NCI-H1048 (cell line): ENCODE results near the gene RAB5IF.
"Not testable (repeated sequence)": the region's sequence is repeated elsewhere in the genome, so short reads cannot be mapped to it uniquely, and the experiment has no call there.

ENCODE experiments used
- DNase-seq: peaks from one replicate; lab custom pipeline; 2025; lab: John Stamatoyannopoulos, UW

The RAB5IF gene, protein sequence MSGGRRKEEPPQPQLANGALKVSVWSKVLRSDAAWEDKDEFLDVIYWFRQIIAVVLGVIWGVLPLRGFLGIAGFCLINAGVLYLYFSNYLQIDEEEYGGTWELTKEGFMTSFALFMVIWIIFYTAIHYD

DNA sequence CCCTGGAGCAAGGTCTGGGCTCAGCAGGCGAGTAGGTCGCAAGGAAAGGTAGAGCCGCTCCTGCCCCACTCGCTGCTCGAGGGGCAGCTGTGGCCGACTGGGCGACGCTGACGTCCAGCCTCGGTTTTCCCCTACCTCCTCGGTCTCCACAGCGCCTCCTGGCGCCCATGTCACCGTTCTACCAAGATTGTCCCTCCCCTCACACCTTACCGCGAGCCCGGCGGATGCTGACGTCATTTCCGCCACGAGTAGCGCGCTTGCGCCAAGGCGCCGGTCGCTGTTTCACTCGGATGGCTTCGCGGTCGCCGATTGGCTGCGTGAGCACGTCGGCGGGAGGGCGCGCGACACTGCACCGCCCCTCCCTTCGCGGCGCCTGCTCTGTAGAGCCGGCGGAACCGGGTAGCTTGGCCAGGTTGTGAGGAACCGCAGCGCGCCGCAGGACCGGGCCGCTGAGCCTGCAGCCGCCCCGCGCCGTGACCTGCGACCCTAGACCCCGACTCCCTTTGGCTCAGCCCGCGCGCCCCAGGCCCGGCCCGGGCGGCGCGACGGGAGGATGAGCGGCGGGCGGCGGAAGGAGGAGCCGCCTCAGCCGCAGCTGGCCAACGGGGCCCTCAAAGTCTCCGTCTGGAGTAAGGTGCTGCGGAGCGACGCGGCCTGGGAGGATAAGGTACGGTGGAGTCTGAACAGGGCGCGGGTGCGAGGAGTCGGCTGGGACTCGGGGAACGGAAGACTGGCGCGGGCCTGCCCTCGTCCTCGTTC is at the start of gene RAB5IF:
Gene RAB5IF, plus strand, starts transcription at position 381 of the 759 bp plus-strand sequence. Its CDS starts 173 bp downstream, at position 554.
- DNase-seq: peak; percentile 90

DNA sequence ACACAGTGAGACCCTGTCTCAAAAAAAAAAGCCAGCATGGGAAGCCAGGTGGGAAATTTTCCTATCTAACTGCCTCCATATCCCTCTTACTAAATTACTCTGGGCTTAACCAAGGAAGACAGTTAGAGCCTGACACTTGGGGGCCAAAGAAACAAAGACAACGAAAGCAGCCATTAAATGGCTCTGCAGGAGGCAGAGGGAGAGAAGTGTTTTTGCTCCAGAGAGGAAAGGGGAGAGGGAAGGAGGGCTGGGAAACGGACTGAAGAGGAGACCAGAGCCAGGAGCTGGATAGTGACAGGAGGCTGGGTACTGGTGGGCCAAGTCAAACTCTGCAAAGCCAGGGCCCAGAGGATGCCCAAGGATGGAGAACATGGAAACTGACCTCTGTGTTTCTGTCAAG is 42.9 kb upstream of the RAB5IF start:
- no peak for DNase-seq

DNA sequence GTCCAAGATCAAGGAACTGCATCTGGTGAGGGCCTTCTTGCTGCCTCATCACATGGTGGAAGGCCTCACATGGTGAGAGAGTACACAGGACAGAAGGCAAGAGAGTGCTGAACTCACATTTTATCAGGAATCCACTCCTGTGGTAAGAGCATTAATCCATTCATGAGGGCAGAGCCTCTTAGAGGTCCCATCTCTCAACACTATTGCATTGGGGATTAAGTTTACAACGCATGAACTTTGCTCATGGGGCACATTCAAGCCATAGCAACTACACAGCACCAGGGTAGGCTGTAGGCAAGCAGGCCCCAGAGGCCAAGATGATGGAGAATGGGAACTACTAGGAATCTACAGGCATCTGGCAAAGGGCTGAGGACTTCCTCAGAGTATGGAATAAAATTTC is 42.2 kb upstream of the RAB5IF start:
- no peak for DNase-seq

DNA sequence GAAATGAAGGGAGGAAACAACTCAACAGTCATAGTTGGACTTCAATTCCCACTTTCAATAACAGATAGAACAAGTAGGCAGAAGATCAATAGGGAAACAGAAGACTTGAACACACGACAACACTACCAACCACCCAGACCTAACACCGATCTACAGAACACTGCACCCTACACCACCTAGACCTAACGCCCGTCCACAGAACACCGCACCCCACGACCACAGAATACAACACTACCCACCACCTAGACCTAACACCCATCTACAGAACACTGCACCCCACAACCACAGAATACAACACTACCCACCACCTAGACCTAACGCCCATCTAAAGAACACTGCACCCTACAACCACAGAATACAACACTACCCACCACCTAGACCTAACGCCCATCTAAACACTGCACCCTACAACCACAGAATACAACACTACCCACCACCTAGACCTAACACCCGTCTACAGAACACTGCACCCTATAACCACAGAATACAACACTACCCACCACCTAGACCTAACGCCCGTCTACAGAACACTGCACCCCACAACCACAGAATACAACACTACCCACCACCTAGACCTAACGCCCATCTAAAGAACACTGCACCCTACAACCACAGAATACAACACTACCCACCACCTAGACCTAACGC is 41.4 kb upstream of the RAB5IF start:
- DNase-seq: not testable (repeated sequence)

DNA sequence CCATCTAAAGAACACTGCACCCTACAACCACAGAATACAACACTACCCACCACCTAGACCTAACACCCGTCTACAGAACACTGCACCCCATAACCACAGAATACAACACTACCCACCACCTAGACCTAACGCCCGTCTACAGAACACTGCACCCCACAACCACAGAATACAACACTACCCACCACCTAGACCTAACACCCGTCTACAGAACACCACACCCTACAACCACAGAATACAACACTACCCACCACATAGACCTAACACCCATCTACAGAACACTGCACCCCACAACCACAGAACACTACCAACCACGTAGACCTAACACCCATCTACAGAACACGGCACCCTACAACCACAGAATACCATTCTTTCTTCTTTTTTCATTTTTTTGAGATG is 40.9 kb upstream of the RAB5IF start:
- DNase-seq: not testable (repeated sequence)

DNA sequence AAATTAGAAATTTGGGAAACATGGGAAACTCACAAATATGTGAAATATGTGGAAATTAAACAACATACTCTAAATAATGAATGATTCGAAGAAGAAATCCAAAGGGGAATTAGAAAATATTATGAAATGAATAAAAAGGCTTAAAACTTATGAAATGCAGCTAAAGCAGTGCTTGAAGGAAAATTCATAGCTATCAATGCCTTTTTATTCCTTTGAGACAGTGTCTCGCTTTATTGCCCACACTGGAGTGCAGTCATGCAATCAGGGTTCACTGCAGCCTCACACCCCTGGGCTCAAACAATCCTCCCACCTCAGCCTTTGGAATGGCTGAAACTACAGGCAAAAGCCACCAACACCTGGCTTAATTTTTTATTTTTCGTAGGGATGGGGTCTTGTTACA is 40.1 kb upstream of the RAB5IF start:
- DNase-seq: no peak

DNA sequence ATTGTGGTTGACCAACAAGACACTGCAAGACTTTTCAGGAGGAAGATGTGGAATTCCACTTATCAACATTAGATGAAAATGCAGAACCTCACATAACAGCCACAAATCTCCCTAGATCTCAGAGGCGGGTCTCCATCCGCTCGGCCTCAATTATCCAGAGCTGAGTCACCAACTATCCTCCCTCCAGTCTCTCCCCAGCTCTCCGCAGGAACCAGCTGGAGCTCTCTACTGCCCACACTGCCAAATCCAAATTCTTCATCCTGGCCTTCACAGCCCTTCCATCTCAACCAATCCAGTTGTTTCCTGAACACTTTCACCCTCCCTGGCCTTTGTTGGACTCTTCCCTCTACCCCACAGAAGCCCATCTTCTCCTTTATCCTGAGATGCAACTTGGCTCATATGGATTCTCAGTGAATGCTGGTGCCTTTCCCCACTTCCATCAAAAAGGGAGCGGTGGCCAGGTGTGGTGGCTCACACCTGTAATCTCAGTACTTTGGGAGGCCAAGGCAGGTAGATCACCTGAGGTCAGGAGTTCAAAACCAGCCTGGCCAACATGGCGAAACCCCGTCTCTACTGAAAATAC is 35.6 kb upstream of the RAB5IF start:
- no peak for DNase-seq

DNA sequence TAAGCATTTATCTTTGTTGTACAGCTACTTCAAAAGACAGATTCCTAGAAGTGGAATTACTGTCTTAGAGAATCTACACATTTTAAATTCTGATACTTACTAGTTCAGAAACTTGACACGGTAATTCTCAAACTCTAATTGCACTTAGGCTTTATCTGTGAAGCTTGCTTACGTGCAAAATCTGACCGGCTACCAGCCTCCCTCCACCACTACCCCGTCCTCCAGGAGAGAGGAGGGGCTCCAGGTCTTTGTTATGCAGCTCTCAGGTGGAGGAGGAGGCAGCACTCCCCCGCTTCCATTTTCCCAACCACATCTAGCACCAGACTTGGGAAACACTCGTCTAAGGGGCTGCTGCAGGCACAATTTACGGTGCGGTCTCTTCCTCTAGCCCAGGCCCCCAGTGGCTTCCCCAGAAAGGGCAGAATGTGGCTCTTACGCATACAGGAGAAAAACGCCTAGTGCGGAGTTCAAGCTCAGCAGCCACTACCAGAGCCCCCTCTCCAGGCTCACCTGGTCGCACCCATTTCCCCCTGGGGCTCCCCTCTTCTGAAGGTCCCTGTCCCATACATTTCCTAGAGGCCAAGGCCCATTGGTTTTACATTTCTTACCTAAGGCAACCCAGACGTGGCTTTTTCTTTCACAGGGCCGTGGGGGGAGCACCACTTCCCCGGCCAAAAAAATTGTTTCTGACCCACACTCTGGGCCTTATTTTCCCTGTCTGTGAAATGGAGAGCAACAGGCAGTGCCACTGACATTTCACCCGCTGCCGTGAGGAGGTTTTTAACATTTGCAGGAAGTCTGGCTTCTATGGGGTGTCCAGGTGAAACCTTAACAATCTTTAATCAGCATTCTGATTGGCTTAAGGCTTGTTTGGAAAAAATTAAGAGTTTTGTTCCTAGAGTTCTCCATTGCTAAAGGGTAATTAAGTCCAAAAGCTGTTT is 33.7 kb upstream of the RAB5IF start:
- DNase-seq: no peak

DNA sequence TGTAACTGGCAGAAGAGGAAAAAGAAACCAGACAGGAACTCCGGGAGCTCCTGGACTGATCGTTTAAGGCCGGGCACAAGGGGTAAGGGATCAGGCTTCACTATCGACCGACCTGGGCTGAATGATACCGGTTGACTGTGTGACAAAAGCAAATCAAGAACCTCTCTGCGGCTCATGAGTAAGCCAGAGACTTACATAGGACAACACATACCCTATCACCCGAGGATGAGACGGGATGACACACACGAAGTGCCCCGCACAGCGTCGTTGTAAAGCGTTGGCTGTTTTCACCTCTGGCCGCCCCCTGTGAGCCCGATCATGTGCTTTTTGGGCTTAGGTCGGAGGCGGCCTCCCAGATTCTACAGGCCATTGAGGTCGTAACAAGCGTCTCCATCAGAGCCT is 32.9 kb upstream of the RAB5IF start:
- DNase-seq: no peak

DNA sequence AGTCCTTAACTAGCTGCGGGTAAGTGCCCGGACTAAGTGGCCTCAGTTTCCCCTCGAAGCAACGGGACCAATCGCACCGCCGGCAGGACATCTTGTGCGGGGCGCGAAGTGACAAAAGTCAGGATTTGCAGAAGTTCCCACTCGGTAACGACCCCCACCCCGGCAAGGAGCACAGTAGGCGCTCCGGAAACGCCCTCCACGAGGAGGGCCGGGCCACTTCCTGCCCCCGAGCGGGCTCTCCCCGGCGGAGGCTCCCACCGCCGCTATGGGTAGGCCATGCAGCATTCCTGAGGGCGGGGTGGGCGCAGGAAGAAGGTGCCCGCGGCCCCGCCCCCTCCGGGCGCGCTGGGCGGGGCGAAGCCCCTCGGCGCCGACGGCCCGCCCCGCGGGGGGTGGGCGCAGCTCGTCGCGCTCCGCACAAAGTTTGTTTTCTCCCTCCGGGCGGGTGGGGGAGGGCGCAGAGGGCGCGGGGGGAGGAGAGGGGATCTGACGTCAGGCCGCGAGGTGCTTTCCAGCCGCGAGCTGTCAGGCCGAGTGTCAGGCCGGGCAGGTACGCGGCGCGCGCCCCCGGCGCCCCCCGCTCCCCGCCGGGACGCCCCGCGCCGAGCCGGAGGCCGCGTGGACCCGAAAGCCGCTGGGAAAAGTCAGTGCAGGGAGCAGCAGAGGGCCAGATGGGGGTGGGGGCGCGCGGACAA is 32.3 kb upstream of the RAB5IF start, which contains the start of gene TGIF2:
Gene TGIF2, plus strand, starts transcription at position 495 of the 695 bp plus-strand sequence. CDS start 5,178 bp downstream, outside the sequence.
- DNase-seq: peak; percentile 33

DNA sequence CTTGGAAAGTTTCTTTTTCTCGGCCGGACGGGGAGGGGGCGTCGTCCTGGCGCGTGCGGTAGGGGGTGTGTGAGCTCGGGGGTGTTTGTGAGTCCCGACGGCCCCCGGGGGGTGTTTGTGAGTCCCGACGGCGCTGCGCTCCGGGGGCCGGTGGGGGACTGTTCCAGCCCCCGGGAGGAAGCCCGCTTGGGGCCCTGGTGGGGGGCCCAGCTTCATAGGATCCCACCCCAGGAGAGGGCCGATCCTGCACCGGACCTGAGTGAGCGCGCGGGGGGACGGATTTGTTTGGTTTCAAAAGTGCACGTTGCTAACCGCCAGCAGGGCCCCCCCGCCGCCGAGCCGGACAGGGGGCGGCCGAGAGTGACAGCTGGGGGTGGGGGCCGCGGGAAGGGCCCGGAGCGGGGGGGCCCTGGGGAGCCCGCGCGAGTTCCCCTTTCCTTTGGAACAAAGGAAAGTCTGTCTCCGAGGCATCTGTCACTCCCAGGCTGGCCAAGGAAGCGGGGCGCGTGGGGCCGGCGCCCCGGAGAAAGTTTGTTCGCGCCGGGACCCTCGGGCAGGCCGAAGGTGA is 31.7 kb upstream of the RAB5IF start:
- DNase-seq: no peak

DNA sequence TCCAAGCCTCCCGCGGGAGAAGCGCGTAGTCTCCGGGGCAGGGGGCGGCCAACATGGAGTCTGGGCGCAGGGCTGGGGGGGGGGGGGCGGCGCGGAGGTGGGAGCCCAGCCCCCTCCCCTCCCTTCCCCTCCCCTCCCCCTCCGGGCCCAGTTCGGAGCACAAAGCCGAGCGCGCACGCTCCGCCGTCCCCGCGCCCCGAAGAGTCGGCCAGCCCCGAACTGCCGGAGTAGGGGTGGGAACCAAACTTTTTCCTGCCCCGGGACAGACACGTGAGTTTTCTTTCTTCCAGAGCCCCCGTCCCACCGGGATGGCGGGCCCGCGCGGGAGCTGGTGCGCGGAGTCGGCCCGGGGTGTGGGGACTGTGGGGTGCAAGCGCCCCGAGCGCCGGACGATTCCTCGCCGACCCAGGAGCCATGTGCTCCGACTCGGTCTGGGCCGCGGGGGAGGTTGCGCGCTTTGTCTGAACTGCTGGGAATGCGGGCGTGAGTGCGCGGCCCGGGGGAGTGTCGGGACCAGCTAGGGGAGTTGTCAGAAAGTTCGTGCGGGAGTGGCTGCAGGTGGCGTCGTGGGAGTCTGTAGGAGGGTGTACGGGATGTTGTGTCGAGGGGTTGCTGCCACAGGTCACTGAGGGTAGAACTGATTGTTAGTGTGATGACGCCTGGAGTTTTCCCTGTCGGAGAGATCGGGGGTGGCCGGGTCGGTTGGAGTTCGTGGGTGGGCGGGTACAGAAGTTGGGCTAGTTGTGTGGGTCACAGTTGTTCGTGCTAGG is 31.0 kb upstream of the RAB5IF start:
- no peak for DNase-seq

DNA sequence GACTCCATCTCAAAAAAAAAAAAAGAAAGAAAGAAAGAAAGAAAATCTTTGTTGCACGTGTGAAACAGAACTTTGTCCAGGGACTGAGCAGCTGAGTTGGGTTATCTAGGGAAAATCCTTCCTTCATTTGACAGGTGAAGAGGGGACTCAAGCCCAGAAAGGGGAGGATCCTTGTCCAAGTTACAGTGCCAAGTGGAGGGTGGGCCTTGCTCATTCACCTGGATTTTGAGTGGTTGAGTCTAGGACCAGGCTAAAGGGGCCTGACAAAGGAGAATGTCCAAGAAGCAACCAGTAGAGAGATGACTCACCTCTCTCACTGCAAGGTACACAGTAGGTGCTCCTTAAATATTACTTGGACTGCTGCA is 29.5 kb upstream of the RAB5IF start:
- DNase-seq: no peak

DNA sequence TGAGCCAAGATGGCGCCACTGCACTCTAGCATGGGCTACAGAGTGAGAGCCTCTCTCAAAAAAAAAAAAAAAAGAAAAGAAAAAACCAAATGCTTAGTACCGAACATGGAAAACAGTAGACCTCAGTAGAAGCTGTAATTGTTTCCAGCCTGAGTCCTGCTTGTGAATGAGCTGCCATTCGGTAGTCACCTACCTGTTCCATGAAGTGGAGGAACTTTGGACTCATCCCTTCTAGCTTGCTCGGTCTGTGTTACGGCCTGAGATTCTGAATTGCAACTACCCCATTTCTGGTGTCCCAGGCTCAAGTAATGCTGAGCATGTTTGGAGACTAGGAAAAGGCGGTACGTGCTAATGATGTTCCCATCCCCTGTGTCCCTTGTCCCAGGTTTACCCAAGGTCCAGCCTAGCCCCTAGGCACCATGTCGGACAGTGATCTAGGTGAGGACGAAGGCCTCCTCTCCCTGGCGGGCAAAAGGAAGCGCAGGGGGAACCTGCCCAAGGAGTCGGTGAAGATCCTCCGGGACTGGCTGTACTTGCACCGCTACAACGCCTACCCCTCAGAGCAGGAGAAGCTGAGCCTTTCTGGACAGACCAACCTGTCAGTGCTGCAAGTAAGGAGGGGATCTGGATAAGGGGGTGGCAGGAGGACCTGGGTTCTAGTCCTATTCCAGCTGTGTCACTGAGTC is 27.1 kb upstream of the RAB5IF start:
- DNase-seq: no peak

DNA sequence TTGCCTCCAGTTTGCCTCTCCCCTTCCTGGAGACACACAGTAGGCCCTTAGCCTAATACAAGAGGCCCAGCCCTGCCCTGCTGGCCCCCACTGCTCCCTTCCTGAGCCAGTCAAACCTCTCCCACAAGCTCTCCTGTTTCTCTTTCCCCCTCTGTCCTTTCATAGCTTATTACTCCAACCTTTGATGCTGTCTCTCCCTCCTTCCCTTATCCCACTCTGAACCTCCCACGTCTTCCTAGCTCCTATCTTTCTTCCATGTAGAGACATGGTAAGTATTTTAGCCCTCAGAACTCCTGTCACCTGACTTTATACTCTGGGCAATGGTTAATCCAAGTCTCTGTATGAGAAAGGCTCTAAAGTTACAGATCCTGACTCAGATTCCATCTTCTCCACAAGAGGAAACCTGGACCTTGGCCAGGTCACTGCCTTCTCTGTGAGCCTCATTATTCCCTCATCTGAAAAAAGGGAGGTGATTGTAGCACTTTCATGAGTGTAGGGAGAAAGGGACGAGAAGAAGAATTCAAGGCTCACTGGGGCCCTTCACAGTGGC is 25.5 kb upstream of the RAB5IF start:
- no peak for DNase-seq

DNA sequence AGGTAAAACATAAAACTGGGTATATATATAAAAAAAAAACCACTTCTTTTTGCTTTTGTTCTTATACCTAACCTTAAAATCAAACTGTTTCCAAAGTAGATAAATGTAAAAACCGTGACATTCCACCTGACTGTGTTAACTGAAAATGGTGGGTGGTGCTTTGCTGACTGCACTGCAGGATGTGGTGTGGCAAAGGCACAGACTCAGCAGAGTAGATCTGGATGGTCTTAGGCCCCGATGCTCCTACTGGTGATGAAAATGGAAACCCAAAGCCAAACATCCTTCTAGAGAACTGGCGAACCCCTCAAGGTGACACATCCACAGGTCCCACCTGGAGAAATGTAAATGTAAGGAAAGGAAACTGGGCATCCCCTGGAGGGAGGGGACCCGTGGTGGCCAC is 23.3 kb upstream of the RAB5IF start:
- DNase-seq: no peak

DNA sequence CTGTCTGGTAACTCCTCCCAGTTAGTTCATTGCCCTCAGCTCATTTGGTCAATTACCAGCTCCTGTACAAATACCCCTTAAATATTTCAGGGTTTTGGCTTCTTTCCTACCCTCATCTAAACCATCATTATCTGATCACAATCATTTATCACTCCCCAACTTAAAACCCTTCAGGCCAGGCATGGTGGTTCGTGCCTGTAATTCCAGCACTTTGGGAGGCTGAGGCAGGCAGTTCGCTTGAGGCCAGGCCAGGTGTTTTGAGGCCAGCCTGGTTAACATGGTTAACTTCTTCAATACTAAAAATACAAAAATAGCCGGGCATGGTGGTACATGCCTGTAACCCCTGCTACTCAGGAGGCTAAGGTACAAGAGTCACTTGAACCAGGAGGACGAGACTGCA is 22.8 kb upstream of the RAB5IF start:
- no peak for DNase-seq

DNA sequence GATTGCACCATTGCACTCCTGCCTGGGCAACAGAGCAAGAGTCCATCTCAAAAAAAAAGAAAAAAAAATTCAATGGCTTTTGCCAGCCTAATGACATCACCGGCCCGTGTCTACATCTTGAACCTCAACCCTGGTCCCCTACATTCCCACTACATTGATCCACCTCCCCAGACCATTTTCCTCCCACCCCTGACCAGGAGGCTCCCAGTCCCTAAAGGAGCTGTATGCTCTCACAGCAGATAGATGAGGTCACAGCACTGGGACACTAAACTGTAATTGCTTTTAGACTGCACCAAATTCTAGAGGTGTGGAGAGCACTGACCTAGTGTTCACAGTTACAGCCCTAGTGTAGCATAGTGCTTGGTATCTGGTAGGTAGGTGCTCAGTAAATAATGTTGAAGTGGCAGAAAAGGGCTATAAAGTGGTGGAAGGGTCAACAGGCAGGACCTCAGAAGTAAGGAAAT is 21.5 kb upstream of the RAB5IF start:
- DNase-seq: no peak
